HG03378 (cell line): Measurements from ENCODE around the gene PCBP1.
"Not testable (repeated sequence)": the region's sequence is repeated elsewhere in the genome, so short reads cannot be mapped to it uniquely, and the experiment has no call there.

ENCODE experiments used
- ATAC-seq: cut with Tn5 transposase; IDR thresholded peaks from one replicate; pipeline ENCODE4 v1.9.1; 2021; ENCODE audit warnings: mild to moderate bottlenecking, moderate library complexity; ENCODE audit not compliant: unreplicated experiment

PCBP1 gene

GRCh38 chr2:70123051-70123828, 36.0 kb downstream of the PCBP1 start:
- no peak for ATAC-seq

GRCh38 chr2:70123829-70124116, 36.5 kb downstream of the PCBP1 start:
- ATAC-seq = no peak

- no peak for ATAC-seq
These were observed 37.8 kb downstream of the PCBP1 start for GRCh38 chr2:70124983-70125480.

GRCh38 chr2:70125498-70125898, 38.2 kb downstream of the PCBP1 start:
- ATAC-seq = no peak

GRCh38 chr2:70126413-70126812, 39.1 kb downstream of the PCBP1 start:
- ATAC-seq = no peak

- no peak for ATAC-seq
These were observed 40.7 kb downstream of the PCBP1 start for GRCh38 chr2:70128005-70128404.

GRCh38 chr2:70131344-70132143, 44.3 kb downstream of the PCBP1 start:
- not testable (repeated sequence) for ATAC-seq

- ATAC-seq = peak; percentile 65
These were observed 45.2 kb downstream of the PCBP1 start for GRCh38 chr2:70132244-70133126.

- ATAC-seq = no peak
These were observed 45.8 kb downstream of the PCBP1 start for GRCh38 chr2:70133127-70133452.

GRCh38 chr2:70133491-70134322, 46.4 kb downstream of the PCBP1 start:
- no peak for ATAC-seq

GRCh38 chr2:70134323-70134983, 47.2 kb downstream of the PCBP1 start:
- not testable (repeated sequence) for ATAC-seq
